Cardiac atrium fibroblast (primary cell): ENCODE data around the gene RTEL1. TPM values are rescaled to one million over a fixed set of nuclear protein-coding genes. Genes with fewer than 3 reads are reported as not detected.

Experiments
- total RNA-seq: library from RNA; depleted of rRNA; stranded (reverse); fragments of >200 nt; gene quantifications from 2 replicates; pipeline ENCODE4 v1.2.3, GENCODE V29; 2015

RTEL1 gene, protein sequence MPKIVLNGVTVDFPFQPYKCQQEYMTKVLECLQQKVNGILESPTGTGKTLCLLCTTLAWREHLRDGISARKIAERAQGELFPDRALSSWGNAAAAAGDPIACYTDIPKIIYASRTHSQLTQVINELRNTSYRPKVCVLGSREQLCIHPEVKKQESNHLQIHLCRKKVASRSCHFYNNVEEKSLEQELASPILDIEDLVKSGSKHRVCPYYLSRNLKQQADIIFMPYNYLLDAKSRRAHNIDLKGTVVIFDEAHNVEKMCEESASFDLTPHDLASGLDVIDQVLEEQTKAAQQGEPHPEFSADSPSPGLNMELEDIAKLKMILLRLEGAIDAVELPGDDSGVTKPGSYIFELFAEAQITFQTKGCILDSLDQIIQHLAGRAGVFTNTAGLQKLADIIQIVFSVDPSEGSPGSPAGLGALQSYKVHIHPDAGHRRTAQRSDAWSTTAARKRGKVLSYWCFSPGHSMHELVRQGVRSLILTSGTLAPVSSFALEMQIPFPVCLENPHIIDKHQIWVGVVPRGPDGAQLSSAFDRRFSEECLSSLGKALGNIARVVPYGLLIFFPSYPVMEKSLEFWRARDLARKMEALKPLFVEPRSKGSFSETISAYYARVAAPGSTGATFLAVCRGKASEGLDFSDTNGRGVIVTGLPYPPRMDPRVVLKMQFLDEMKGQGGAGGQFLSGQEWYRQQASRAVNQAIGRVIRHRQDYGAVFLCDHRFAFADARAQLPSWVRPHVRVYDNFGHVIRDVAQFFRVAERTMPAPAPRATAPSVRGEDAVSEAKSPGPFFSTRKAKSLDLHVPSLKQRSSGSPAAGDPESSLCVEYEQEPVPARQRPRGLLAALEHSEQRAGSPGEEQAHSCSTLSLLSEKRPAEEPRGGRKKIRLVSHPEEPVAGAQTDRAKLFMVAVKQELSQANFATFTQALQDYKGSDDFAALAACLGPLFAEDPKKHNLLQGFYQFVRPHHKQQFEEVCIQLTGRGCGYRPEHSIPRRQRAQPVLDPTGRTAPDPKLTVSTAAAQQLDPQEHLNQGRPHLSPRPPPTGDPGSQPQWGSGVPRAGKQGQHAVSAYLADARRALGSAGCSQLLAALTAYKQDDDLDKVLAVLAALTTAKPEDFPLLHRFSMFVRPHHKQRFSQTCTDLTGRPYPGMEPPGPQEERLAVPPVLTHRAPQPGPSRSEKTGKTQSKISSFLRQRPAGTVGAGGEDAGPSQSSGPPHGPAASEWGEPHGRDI (N-terminal part only)
- 7.1 and 9.6 TPM in 2 replicates for total RNA-seq

DNA sequence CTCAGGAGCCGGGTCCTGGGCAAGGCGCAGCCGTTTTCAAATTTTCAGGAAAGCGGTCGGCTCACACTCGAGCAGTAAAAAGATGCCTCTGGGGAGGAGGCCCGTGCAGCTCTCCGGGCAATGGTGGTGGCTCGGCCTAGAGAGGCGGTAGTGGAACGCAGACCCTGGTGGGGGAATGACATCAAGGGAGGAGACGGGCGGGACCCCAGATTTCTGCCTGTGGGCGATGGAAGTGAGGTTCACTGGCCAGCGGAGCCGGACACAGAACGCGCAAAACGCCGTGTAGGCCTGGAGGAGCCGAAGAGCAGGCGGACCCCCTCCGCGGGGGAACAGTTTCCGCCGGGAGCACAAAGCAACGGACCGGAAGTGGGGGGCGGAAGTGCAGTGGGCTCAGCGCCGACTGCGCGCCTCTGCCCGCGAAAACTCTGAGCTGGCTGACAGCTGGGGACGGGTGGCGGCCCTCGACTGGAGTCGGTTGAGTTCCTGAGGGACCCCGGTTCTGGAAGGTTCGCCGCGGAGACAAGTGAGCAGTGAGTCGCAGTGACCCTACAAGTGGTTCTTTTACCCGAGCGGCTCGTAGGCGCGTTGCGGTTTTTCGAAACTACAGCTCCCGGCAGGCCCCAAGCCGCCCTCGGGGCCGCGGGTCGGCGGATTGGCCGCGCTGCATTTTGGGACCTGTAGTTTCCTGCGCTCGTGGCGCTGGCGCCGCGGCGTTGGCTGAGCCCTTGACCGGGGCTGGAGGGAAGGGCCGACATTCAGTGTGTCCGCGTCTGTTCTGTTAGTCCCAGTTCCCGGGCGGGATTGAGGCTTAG lies at the start of gene RTEL1:
RTEL1 (plus strand) TSS at position 376 of the 812 bp plus-strand sequence. CDS start 1,091 bp downstream, outside the sequence.

GRCh38 chr20:63626424-63627128 lies 31.5 kb upstream of the RTEL1 start, which contains the start of gene GMEB2:
TSS of gene GMEB2 (minus strand) at chr20:63627101. CDS start at chr20:63619397, 7,704 bp downstream.

GRCh38 chr20:63653041-63653973 lies 4.8 kb upstream of the RTEL1 start, which contains the start of gene STMN3:
TSS of gene STMN3 (minus strand) at chr20:63653424. CDS start at chr20:63653345, 79 bp downstream.

DNA sequence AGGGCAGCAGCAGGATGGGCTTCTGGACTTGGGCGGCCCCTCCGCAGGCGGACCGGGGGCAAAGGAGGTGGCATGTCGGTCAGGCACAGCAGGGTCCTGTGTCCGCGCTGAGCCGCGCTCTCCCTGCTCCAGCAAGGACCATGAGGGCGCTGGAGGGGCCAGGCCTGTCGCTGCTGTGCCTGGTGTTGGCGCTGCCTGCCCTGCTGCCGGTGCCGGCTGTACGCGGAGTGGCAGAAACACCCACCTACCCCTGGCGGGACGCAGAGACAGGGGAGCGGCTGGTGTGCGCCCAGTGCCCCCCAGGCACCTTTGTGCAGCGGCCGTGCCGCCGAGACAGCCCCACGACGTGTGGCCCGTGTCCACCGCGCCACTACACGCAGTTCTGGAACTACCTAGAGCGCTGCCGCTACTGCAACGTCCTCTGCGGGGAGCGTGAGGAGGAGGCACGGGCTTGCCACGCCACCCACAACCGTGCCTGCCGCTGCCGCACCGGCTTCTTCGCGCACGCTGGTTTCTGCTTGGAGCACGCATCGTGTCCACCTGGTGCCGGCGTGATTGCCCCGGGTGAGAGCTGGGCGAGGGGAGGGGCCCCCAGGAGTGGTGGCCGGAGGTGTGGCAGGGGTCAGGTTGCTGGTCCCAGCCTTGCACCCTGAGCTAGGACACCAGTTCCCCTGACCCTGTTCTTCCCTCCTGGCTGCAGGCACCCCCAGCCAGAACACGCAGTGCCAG lies 38.7 kb downstream of the RTEL1 start, which contains the start of gene TNFRSF6B:
TNFRSF6B (plus strand) TSS at position 25 of the 729 bp plus-strand sequence; CDS start at position 141, 116 bp downstream.

DNA sequence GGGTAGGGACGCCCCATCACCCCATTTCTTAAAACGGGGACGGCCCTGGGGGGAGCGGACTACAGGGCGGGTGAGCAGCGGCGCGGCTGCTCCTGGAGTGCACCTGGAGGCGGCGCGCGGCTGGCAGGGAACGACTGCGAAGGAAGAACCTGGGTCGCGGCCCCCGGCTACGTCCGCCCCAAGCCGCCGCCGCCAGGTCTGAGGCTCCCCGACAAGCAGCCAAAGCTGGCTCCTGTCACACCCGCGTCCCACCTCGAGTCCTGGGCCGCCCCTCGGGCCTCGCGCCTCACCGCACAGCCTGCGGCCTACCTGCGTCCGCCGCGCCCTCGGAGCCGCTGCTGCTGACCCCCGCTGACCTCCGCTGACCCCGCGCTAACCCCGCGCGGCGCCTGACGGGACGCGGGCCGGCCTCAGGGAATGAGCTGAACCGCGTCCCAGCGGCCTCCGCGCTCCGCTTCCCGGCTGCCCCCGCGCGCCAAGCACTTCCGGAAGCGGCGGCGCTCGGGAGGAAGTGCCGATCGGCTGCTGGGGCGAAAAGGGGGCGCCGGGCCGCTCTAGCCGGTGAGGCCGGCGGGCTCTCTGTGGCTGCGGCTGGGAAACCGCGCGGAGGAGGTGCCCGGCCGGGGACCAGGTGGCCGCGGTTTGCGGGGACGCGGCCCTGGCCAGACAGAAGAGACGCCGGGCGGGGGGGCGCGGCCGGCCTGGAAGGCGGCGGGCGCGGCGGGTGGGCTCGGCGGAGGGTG lies 49.6 kb downstream of the RTEL1 start, which contains the start of the genes ARFRP1 and ZGPAT:
ARFRP1 (minus strand) TSS at position 419 of the 743 bp plus-strand sequence. CDS start 885 bp downstream, outside the sequence.
ZGPAT (plus strand) TSS at position 482 of the 743 bp plus-strand sequence. CDS start 542 bp downstream, outside the sequence.

GRCh38 chr20:63735859-63736718 lies 78.0 kb downstream of the RTEL1 start, which contains the start of gene LIME1:
TSS of gene LIME1 (plus strand) at chr20:63736664. CDS start at chr20:63737550, 886 bp downstream.

GRCh38 chr20:63739130-63740069 lies 81.3 kb downstream of the RTEL1 start, which contains the start of gene SLC2A4RG:
TSS of gene SLC2A4RG (plus strand) at chr20:63739776. CDS start at chr20:63739913, 137 bp downstream.

Other genes with a start within 250 kb of the RTEL1 start
- not detected in 2 replicates for gene KCNQ2, start 185.7 kb upstream of the RTEL1 start, total RNA-seq
- 2.4 and 2.5 TPM in 2 replicates for gene EEF1A2, start 159.2 kb upstream of the RTEL1 start, total RNA-seq
- 136 and 228 TPM in 2 replicates for gene PPDPF, start 137.5 kb upstream of the RTEL1 start, total RNA-seq
- not detected in 2 replicates for gene PTK6, start 120.9 kb upstream of the RTEL1 start, total RNA-seq
- not detected in 2 replicates for gene SRMS, start 110.6 kb upstream of the RTEL1 start, total RNA-seq
- 0.16 and 0.36 TPM in 2 replicates for gene FNDC11, start 104.2 kb upstream of the RTEL1 start, total RNA-seq
- gene HELZ2, start 84.1 kb upstream of the RTEL1 start, total RNA-seq: 24.0 and 33.4 TPM in 2 replicates
- gene GMEB2, start 31.2 kb upstream of the RTEL1 start, total RNA-seq: 6.8 and 12.5 TPM in 2 replicates
- 38.6 and 51.4 TPM in 2 replicates for gene STMN3, start 4.9 kb upstream of the RTEL1 start, total RNA-seq
- 1.8 and 5.8 TPM in 2 replicates for gene TNFRSF6B, start 38.3 kb downstream of the RTEL1 start, total RNA-seq
- gene ARFRP1, start 49.7 kb downstream of the RTEL1 start, total RNA-seq: 37.3 and 38.5 TPM in 2 replicates
- 23.8 and 24.5 TPM in 2 replicates for gene ZGPAT, start 49.7 kb downstream of the RTEL1 start, total RNA-seq
- gene LIME1, start 78.4 kb downstream of the RTEL1 start, total RNA-seq: 3.8 and 7.3 TPM in 2 replicates
- 36.9 and 58.5 TPM in 2 replicates for gene SLC2A4RG, start 81.5 kb downstream of the RTEL1 start, total RNA-seq
- gene ZBTB46, start 173.0 kb downstream of the RTEL1 start, total RNA-seq: 3.4 and 3.9 TPM in 2 replicates
- gene ABHD16B, start 203.2 kb downstream of the RTEL1 start, total RNA-seq: not detected in 2 replicates
- gene TPD52L2, start 207.0 kb downstream of the RTEL1 start, total RNA-seq: 131 and 133 TPM in 2 replicates
- gene DNAJC5, start 236.8 kb downstream of the RTEL1 start, total RNA-seq: 51.4 and 57.8 TPM in 2 replicates